HepG2 (cell line): ENCODE data around the gene PRSS50. TPM values are rescaled to one million over a fixed set of nuclear protein-coding genes. Genes with fewer than 3 reads are reported as not detected.

ENCODE experiments used
- ATAC-seq: fragments of 200-7000 bp; cut with Tn5 transposase; 3 replicates; pipeline ENCODE4 v1.9.1; 2020; ENCODE audit warnings: mild to moderate bottlenecking, moderate library complexity
- BruUV-seq: library from RNA; stranded (reverse); fragments of 400-500 nt; replicated peaks from 2 replicates; lab custom pipeline; 2021; lab: Mats Ljungman, UMichigan
- CTCF ChIA-PET: fragments of 300-600 bp; formaldehyde crosslinking; extraction: SDS; loops from one replicate; lab custom pipeline; 2021; ENCODE audit warnings: low total read pairs, inconsistent platforms, low intra/inter-chr PET ratio; lab: Yijun Ruan, JAX
- POLR2A ChIA-PET: fragments of 350-600 bp; sonication (Branson Sonifier 250); formaldehyde crosslinking; loops from one replicate; lab custom pipeline; 2020; ENCODE audit warnings: antibody characterized with exemption, inconsistent platforms; lab: Yijun Ruan, JAX
- DNase-seq: peaks from one replicate; pipeline ENCODE4 v3.0.0-alpha.2; 2015; ENCODE audit warnings: low spot score
- FAIRE-seq: peaks from 3 replicates; lab custom pipeline; 2011; peaks lifted over from hg19 to GRCh38; lab: Jason Lieb, UNC
- H2AFZ ChIP-seq: one replicate; pipeline ENCODE4 v1.6.1; 2011; ENCODE audit warnings: low read length, inconsistent platforms
- H3K27ac ChIP-seq: fragments of 300-600 bp; 3 replicates; pipeline ENCODE4 v1.8.0; 2011; ENCODE audit warnings: mixed run types, mild to moderate bottlenecking, mixed read lengths, low read length, inconsistent platforms; ENCODE audit not compliant: insufficient read depth; ENCODE audit errors: extremely low read length
- H3K27me3 ChIP-seq, 2 experiments: fragments of 200-600 bp in 1 of 2; 2 replicates in 1 of 2; 3 replicates in 1 of 2; pipeline versions ENCODE4 v1.6.0 to v1.8.0; 2011; ENCODE audit warnings: low read length in 2 of 2, mild to moderate bottlenecking in 2 of 2, moderate library complexity in 2 of 2, inconsistent platforms in 1 of 2; ENCODE audit not compliant: insufficient read depth in 2 of 2, control insufficient read depth in 1 of 2
- H3K36me3 ChIP-seq, 2 experiments: fragments of 200-600 bp in 1 of 2; replicated peaks in 1 of 2; 2 replicates in 1 of 2; 3 replicates in 1 of 2; pipeline versions ENCODE4 v1.5.1 to v1.8.0; 2011; ENCODE audit warnings: low read length in 2 of 2, inconsistent platforms in 1 of 2; ENCODE audit not compliant: insufficient read depth in 2 of 2, control insufficient read depth in 1 of 2
- H3K4me1 ChIP-seq: 2 replicates; pipeline ENCODE4 v1.5.1; 2012; ENCODE audit warnings: low read length, inconsistent platforms; ENCODE audit not compliant: insufficient read depth
- H3K4me2 ChIP-seq: 2 replicates; pipeline ENCODE4 v1.6.0; 2011; ENCODE audit warnings: low read depth, low read length, inconsistent platforms
- H3K4me3 ChIP-seq, 3 experiments: fragments of 200-600 bp in 1 of 3; sonication (generic), shearing (Covaris generic) in 1 of 3; replicated peaks in 1 of 3; 2 replicates each; pipeline ENCODE4 v1.5.1; 2011 to 2016; ENCODE audit warnings: low read length in 3 of 3, inconsistent platforms in 2 of 3, low read depth in 2 of 3, mild to moderate bottlenecking in 2 of 3, control low read depth in 1 of 3, mixed read lengths in 1 of 3; ENCODE audit not compliant: insufficient read depth in 1 of 3
- H3K79me2 ChIP-seq: one replicate; pipeline ENCODE4 v1.6.1; 2011; ENCODE audit warnings: low read length, inconsistent platforms; ENCODE audit not compliant: insufficient read depth
- H3K9ac ChIP-seq: 2 replicates; pipeline ENCODE4 v1.6.0; 2011; ENCODE audit warnings: mild to moderate bottlenecking, low read depth, low read length, inconsistent platforms; ENCODE audit not compliant: insufficient read depth
- H3K9me3 ChIP-seq: 2 replicates; pipeline ENCODE4 v1.5.1; 2012; ENCODE audit warnings: mild to moderate bottlenecking, low read length
- H4K20me1 ChIP-seq: 2 replicates; pipeline ENCODE4 v1.6.0; 2011; ENCODE audit warnings: inconsistent platforms, mild to moderate bottlenecking, low read length, moderate library complexity; ENCODE audit not compliant: insufficient read depth
- ATF7-NPFF ChIP-seq: sonication (generic); formaldehyde crosslinking; IDR thresholded peaks from 2 replicates; pipeline ENCODE4 v1.8.1; 2023; ENCODE audit warnings: mild to moderate bottlenecking, low read depth, missing genetic modification reagents, moderate library complexity
- BRD4 ChIP-seq: sonication (generic); formaldehyde crosslinking; IDR thresholded peaks from 2 replicates; pipeline ENCODE4 v1.4.0; 2020; ENCODE audit warnings: missing genetic modification reagents
- DR1 ChIP-seq: sonication (generic); formaldehyde crosslinking; IDR thresholded peaks from 2 replicates; pipeline ENCODE4 v1.8.0; 2021; ENCODE audit warnings: mild to moderate bottlenecking, missing genetic modification reagents, inconsistent platforms
- HOXA9 ChIP-seq: sonication (generic); formaldehyde crosslinking; IDR thresholded peaks from 2 replicates; pipeline ENCODE4 v1.8.1; 2022; ENCODE audit warnings: missing genetic modification reagents, mild to moderate bottlenecking, moderate library complexity, borderline replicate concordance
- MAF1 ChIP-seq: sonication (generic); formaldehyde crosslinking; IDR thresholded peaks from 2 replicates; pipeline ENCODE4 v1.5.0; 2020; ENCODE audit warnings: missing genetic modification reagents, borderline replicate concordance
- MAFG ChIP-seq: sonication (generic); formaldehyde crosslinking; IDR thresholded peaks from 2 replicates; pipeline ENCODE4 v1.5.1; 2020; ENCODE audit warnings: mild to moderate bottlenecking, missing genetic modification reagents
- MTA3 ChIP-seq: sonication (generic); formaldehyde crosslinking; IDR thresholded peaks from 2 replicates; pipeline ENCODE4 v1.4.0; 2020; ENCODE audit warnings: missing genetic modification reagents
- POLR2AphosphoS5 ChIP-seq: IDR thresholded peaks from 2 replicates; pipeline ENCODE4 v1.6.1; 2012; ENCODE audit warnings: low read depth, low read length
- REXO4 ChIP-seq: sonication (generic); formaldehyde crosslinking; IDR thresholded peaks from 2 replicates; pipeline ENCODE4 v1.8.0; 2022; ENCODE audit warnings: missing genetic modification reagents, mild to moderate bottlenecking, borderline replicate concordance
- TARDBP ChIP-seq: sonication (generic); formaldehyde crosslinking; IDR thresholded peaks from 2 replicates; pipeline ENCODE4 v1.8.0; 2022; ENCODE audit warnings: mild to moderate bottlenecking, missing genetic modification reagents
- TMF1 ChIP-seq: sonication (generic); formaldehyde crosslinking; IDR thresholded peaks from 2 replicates; pipeline ENCODE4 v1.8.1; 2022; ENCODE audit warnings: low read depth, missing genetic modification reagents
- YY1 ChIP-seq: IDR thresholded peaks from 2 replicates; pipeline ENCODE4 v1.6.1; 2011; ENCODE audit warnings: low read length, low read depth, moderate library complexity, mild to moderate bottlenecking; ENCODE audit not compliant: insufficient read depth, insufficient replicate concordance
- ZNF136 ChIP-seq: sonication (generic); formaldehyde crosslinking; IDR thresholded peaks from 2 replicates; pipeline ENCODE4 v1.8.1; 2022; ENCODE audit warnings: low read depth, mild to moderate bottlenecking, moderate library complexity, missing genetic modification reagents
- ZNF331 ChIP-seq: sonication (generic); formaldehyde crosslinking; IDR thresholded peaks from 2 replicates; pipeline ENCODE4 v1.4.0; 2020; ENCODE audit warnings: missing genetic modification reagents
- ZNF558 ChIP-seq: sonication (generic); formaldehyde crosslinking; IDR thresholded peaks from 2 replicates; pipeline ENCODE4 v1.9.0; 2022; ENCODE audit warnings: mild to moderate bottlenecking, missing genetic modification reagents, borderline replicate concordance
- ZNF605 ChIP-seq: sonication (generic); formaldehyde crosslinking; IDR thresholded peaks from 2 replicates; pipeline ENCODE4 v1.8.0; 2022; ENCODE audit warnings: mild to moderate bottlenecking, missing genetic modification reagents
- ZNF781 ChIP-seq: sonication (generic); formaldehyde crosslinking; IDR thresholded peaks from 2 replicates; pipeline ENCODE4 v1.5.1; 2020; ENCODE audit warnings: borderline replicate concordance, mild to moderate bottlenecking, missing genetic modification reagents; ENCODE audit errors: not compliant biosample characterization
- ZNF782 ChIP-seq: sonication (generic); formaldehyde crosslinking; IDR thresholded peaks from 2 replicates; pipeline ENCODE4 v1.4.0; 2020; ENCODE audit warnings: missing genetic modification reagents, mild to moderate bottlenecking, borderline replicate concordance
- WGBS: methylation state at CpG from one replicate; pipeline ENCODE4 v1.1.6; 2017; ENCODE audit warnings: low lambda C conversion rate; 5-methylcytosine and 5-hydroxymethylcytosine counted together
- in situ Hi-C: cut with HindIII; loops from 2 replicates; pipeline ENCODE4 v1.10.0; 2017; ENCODE audit warnings: low pct_unique_long_range_greater_than_20kb; ENCODE audit not compliant: extremely low pct_ligation_motif_present
- intact Hi-C: fragments of 100-400 bp; cut with micrococcal nuclease; formaldehyde crosslinking; loops from one replicate; pipeline ENCODE4 v1.10.0; 2022; ENCODE audit not compliant: unreplicated experiment
- polyA plus RNA-seq, 8 experiments: library from polyadenylated mRNA; depleted of rRNA in 3 of 8; stranded (reverse) in 7 of 8; unstranded in 1 of 8; fragments of >200 nt; fragmentation: Illumina TruSeq in 4 of 8; extraction: Trizol in 4 of 8; gene quantifications; 2 replicates each; pipeline versions ENCODE4 v1.2.1 to v1.2.3, GENCODE V29; 2011 to 2016; ENCODE audit warnings: low read depth in 4 of 8, missing spikeins in 1 of 8, mixed read lengths in 1 of 8; ENCODE audit not compliant: insufficient read depth in 1 of 8
- total RNA-seq, 5 experiments: library from RNA; depleted of rRNA; stranded (reverse); fragments of >200 nt; fragmentation: Illumina TruSeq; extraction: Trizol; gene quantifications; 2 replicates each; pipeline ENCODE4 v1.2.3, GENCODE V29; 2016; ENCODE audit warnings: low read depth in 1 of 5
- TF ChIP-seq, protein P1 (sequence below): sonication (generic); formaldehyde crosslinking; IDR thresholded peaks from 2 replicates; pipeline ENCODE4 v1.8.1; 2023; ENCODE audit warnings: missing genetic modification reagents, mild to moderate bottlenecking, borderline replicate concordance
- TF ChIP-seq, protein P2 (sequence below): sonication (generic); formaldehyde crosslinking; IDR thresholded peaks from 2 replicates; pipeline ENCODE4 v1.4.0; 2020; ENCODE audit warnings: mild to moderate bottlenecking, missing genetic modification reagents, borderline replicate concordance

PRSS50 gene
- total and polyA plus RNA-seq, 2 of the 13 experiments (the other 11 are each of a cell fraction or from before 2014, with no cell fraction given) = not detected

DNA sequence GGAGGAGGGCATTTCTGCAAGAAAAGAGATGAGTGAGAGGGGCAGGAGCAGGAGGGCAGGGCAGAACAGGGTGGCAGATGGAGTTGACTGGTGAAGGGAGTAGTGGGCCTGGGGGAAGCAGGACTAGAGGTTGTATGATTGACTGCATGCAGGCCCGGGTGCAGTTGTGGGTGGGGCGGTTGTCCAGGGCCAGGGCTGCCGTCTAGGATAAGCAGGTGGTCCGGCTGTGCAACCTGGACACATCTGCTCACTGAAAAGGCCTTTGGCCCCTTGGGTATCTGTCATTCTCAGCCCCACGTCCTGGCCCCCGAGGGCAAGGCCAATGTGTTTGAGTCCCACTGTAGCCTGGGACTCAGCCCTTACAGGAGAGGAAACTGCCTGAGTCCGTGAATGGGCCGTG lies 49.6 kb downstream of the PRSS50 start (continued):
- TF ChIP-seq POLR2AphosphoS5 (no peak), ZNF136 (no peak), ZNF331 (CRISPR knock-in tag) (no peak), HOXA9 (no peak), ZNF781 (CRISPR knock-in tag) (no peak)
- TF ChIP-seq, all 625 proteins: peak for 0

DNA sequence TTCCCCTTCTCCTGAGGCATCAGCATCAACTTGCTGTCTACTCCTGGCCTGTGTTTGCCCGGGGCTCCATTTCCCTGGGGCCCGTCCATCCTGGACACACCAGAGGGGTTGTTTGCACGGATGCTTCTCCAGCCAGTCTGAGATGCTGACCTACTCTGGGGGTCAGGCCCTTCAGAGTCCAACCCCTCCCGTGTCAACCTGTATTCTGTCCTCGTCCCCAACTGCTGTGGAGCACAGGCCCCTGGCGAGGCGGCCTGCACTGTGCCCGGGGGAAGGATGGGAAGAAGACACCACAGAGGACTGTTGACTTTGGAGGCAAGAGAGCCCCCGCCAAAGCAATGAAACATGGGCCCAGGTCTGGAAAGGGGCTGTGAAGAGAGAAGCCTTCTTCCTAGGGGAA lies 50.0 kb downstream of the PRSS50 start:
- WGBS = 23% methylated on average over 3 of the region's 9 CpGs
- FAIRE-seq = no peak
- H3K27me3 ChIP-seq = peaks cover 1 to 24% of the 10 kb centered on the region in 2 experiments; a peak in 1 of 5 replicates

More for the DNA sequence above, 50.0 kb downstream of the PRSS50 start:
- in situ Hi-C loops = loop anchor here (10.0 kb wide), 1 partner anchor 183 kb away; no protein-coding TSS in a partner anchor
- no peak overlapping the region for H3K9ac ChIP-seq
- no peak overlapping the region for H3K4me2 ChIP-seq
- ChIA-PET CTCF (no interaction called here), POLR2A (no interaction called here)
- no peak overlapping the region for H3K4me3 ChIP-seq
- no peak for DNase-seq
- intact Hi-C loops = no loop called here
- ATAC-seq = no peak
- no peak for TF ChIP-seq TARDBP (CRISPR knock-in tag)
- TF ChIP-seq ZNF136 = no peak
- TF ChIP-seq BRD4 (CRISPR knock-in tag) = no peak
- TF ChIP-seq ATF7-NPFF (CRISPR knock-in tag) = no peak
- TF ChIP-seq ZNF558 (CRISPR knock-in tag) = no peak
- TF ChIP-seq MAF1 (CRISPR knock-in tag) = no peak
- TF ChIP-seq ZNF782 (CRISPR knock-in tag) = no peak
- no peak for TF ChIP-seq MTA3
- TF ChIP-seq MAFG (CRISPR knock-in tag) = no peak
- TF ChIP-seq DR1 (CRISPR knock-in tag) = no peak
- TF ChIP-seq TMF1 (CRISPR knock-in tag) = no peak
- no peak for TF ChIP-seq ZNF605
- TF ChIP-seq, protein P1, sequence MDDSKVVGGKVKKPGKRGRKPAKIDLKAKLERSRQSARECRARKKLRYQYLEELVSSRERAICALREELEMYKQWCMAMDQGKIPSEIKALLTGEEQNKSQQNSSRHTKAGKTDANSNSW (CRISPR knock-in tag) = no peak
- no peak for TF ChIP-seq YY1
- TF ChIP-seq, protein P2, sequence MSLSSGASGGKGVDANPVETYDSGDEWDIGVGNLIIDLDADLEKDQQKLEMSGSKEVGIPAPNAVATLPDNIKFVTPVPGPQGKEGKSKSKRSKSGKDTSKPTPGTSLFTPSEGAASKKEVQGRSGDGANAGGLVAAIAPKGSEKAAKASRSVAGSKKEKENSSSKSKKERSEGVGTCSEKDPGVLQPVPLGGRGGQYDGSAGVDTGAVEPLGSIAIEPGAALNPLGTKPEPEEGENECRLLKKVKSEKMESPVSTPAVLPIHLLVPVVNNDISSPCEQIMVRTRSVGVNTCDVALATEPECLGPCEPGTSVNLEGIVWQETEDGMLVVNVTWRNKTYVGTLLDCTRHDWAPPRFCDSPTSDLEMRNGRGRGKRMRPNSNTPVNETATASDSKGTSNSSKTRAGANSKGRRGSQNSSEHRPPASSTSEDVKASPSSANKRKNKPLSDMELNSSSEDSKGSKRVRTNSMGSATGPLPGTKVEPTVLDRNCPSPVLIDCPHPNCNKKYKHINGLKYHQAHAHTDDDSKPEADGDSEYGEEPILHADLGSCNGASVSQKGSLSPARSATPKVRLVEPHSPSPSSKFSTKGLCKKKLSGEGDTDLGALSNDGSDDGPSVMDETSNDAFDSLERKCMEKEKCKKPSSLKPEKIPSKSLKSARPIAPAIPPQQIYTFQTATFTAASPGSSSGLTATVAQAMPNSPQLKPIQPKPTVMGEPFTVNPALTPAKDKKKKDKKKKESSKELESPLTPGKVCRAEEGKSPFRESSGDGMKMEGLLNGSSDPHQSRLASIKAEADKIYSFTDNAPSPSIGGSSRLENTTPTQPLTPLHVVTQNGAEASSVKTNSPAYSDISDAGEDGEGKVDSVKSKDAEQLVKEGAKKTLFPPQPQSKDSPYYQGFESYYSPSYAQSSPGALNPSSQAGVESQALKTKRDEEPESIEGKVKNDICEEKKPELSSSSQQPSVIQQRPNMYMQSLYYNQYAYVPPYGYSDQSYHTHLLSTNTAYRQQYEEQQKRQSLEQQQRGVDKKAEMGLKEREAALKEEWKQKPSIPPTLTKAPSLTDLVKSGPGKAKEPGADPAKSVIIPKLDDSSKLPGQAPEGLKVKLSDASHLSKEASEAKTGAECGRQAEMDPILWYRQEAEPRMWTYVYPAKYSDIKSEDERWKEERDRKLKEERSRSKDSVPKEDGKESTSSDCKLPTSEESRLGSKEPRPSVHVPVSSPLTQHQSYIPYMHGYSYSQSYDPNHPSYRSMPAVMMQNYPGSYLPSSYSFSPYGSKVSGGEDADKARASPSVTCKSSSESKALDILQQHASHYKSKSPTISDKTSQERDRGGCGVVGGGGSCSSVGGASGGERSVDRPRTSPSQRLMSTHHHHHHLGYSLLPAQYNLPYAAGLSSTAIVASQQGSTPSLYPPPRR (CRISPR knock-in tag) = no peak
- no peak for TF ChIP-seq REXO4 (CRISPR knock-in tag)
- H3K9me3 ChIP-seq = no peaks in the 10 kb centered on the region
- H4K20me1 ChIP-seq = no peaks in the 10 kb centered on the region
- no peak overlapping the region for H2AFZ ChIP-seq
- H3K4me1 ChIP-seq = no peaks in the 10 kb centered on the region
- no peaks in the 10 kb centered on the region for H3K36me3 ChIP-seq
- no TSS peak for BruUV-seq
- H3K27ac ChIP-seq = no peak overlapping the region
- no peaks in the 10 kb centered on the region for H3K79me2 ChIP-seq
